Chondrocyte (in vitro differentiated cells): ENCODE measurements around the gene ST6GALNAC6. TPM values are rescaled to one million over a fixed set of nuclear protein-coding genes. Genes with fewer than 3 reads are reported as not detected.

Experiments
- DNase-seq: peaks from one replicate; pipeline ENCODE4 v3.0.0; 2021; ENCODE audit warnings: mixed read lengths, low spot score
- H3K27ac Mint-ChIP-seq: one replicate; pipeline ENCODE4 v1.8.0; 2021; ENCODE audit warnings: mild to moderate bottlenecking, moderate library complexity, mixed read lengths; ENCODE audit not compliant: unreplicated experiment
- H3K27me3 Mint-ChIP-seq: 2 replicates; pipeline ENCODE4 v1.8.0; 2021; ENCODE audit warnings: low read depth, mixed read lengths
- H3K36me3 Mint-ChIP-seq: 2 replicates; pipeline ENCODE4 v1.8.0; 2021; ENCODE audit warnings: low read depth, mixed read lengths
- H3K4me1 Mint-ChIP-seq: 2 replicates; pipeline ENCODE4 v1.8.0; 2021; ENCODE audit warnings: low read depth, mild to moderate bottlenecking, mixed read lengths
- H3K4me3 Mint-ChIP-seq: one replicate; pipeline ENCODE4 v1.8.0; 2021; ENCODE audit warnings: mild to moderate bottlenecking, moderate library complexity, mixed read lengths; ENCODE audit not compliant: unreplicated experiment
- H3K9me3 Mint-ChIP-seq: 2 replicates; pipeline ENCODE4 v1.8.0; 2021; ENCODE audit warnings: low read depth, mixed read lengths
- CTCF ChIP-seq: fragments of 200-600 bp; sonication (generic); IDR thresholded peaks from 2 replicates; pipeline ENCODE4 v1.5.0; 2021; ENCODE audit warnings: antibody characterized with exemption, mild to moderate bottlenecking, moderate library complexity
- total RNA-seq: library from RNA; stranded (reverse); gene quantifications from 3 replicates; pipeline ENCODE4 v1.2.1, GENCODE V29; 2021

ST6GALNAC6 gene
- total RNA-seq, 1 donor from 2014 or later = 47.5 TPM

GRCh38 chr9:127878001-127878651 is 21.3 kb downstream of the ST6GALNAC6 start:
- H3K27me3 Mint-ChIP-seq = no peaks in the 10 kb centered on the region
- H3K9me3 Mint-ChIP-seq = no peaks in the 10 kb centered on the region
- no peak for DNase-seq
- TF ChIP-seq CTCF = no peak
- H3K36me3 Mint-ChIP-seq = no peaks in the 10 kb centered on the region
- H3K27ac Mint-ChIP-seq = no peak overlapping the region
- peak overlapping the region; percentile 80 for H3K4me3 Mint-ChIP-seq
- peaks cover 41% of the 10 kb centered on the region for H3K4me1 Mint-ChIP-seq

- Mint-ChIP-seq H3K27ac (peak within 1 kb of the TSS; percentile 85), H3K4me1 (peaks cover 38% of the 10 kb centered on the region), H3K36me3 (no peaks in the 10 kb centered on the region), H3K9me3 (no peaks in the 10 kb centered on the region), H3K4me3 (peak within 1 kb of the TSS; percentile 80), H3K27me3 (no peaks in the 10 kb centered on the region)
- no peak for TF ChIP-seq CTCF
- DNase-seq = no peak
Observed at GRCh38 chr9:127877566-127877998, 21.8 kb downstream of the ST6GALNAC6 start, which contains the start of gene AK1. TSS of gene AK1 (minus strand) at chr9:127877675. CDS start at chr9:127874617, 3,058 bp downstream.

GRCh38 chr9:127876764-127877562 is 22.4 kb downstream of the ST6GALNAC6 start:
- Mint-ChIP-seq H3K4me1 (peaks cover 38% of the 10 kb centered on the region), H3K4me3 (peak overlapping the region; percentile 80), H3K9me3 (no peaks in the 10 kb centered on the region), H3K36me3 (peaks cover 3% of the 10 kb centered on the region), H3K27me3 (no peaks in the 10 kb centered on the region), H3K27ac (peak overlapping the region; percentile 85)
- TF ChIP-seq CTCF = no peak
- DNase-seq = no peak

GRCh38 chr9:127876026-127876763 is 23.2 kb downstream of the ST6GALNAC6 start:
- DNase-seq = no peak
- TF ChIP-seq CTCF = no peak
- Mint-ChIP-seq H3K9me3 (no peaks in the 10 kb centered on the region), H3K27me3 (no peaks in the 10 kb centered on the region), H3K27ac (peak overlapping the region; percentile 17), H3K36me3 (peaks cover 11% of the 10 kb centered on the region), H3K4me1 (peaks cover 38% of the 10 kb centered on the region), H3K4me3 (peak overlapping the region; percentile 80)
